HG03432 (cell line): ENCODE results near the gene ANO9.

Source experiments
- ATAC-seq: cut with Tn5 transposase; IDR thresholded peaks from one replicate; pipeline ENCODE4 v1.9.1; 2021; ENCODE audit warnings: mild to moderate bottlenecking, moderate library complexity; ENCODE audit not compliant: unreplicated experiment

ANO9 gene

DNA sequence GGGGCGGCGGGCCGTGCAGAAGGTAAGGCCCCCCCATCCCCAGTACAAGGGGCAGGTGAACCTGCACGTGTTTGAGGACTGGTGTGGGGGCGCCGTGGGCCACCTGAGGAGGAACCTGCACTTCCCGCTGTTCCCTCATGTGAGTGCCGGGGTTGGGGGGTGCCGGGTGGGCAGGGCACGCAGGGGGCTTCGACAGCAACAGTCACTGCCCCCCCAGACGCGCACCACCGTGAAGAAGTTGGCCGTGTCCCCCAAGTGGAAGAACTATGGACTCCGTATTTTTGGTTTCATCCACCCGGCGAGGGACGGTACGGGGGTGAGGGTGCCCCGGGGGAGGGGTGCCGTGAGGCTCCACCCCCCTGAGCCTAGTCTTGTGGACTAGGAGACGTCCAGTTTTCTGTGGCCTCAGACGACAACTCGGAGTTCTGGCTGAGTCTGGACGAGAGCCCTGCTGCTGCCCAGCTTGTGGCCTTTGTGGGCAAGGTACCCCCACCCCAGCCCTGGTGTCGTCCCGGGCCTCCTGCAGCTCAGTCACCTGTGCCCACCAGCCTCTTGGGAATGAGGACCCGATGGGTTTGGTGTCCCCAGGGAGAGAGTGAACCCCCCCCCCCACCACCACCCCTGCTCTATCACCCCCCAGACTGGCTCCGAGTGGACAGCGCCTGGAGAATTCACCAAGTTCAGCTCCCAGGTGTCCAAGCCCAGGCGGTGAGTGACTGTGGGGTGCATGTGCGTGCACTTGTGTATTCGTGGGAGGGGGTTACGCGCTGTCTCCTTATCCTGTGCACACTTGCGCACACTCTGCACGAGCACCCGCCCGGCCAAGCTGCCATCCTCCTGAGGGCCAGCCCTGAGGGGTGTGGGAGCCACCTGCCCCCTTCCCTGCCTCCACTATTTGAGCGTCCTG lies 68.7 kb downstream of the ANO9 start:
- no peak for ATAC-seq

DNA sequence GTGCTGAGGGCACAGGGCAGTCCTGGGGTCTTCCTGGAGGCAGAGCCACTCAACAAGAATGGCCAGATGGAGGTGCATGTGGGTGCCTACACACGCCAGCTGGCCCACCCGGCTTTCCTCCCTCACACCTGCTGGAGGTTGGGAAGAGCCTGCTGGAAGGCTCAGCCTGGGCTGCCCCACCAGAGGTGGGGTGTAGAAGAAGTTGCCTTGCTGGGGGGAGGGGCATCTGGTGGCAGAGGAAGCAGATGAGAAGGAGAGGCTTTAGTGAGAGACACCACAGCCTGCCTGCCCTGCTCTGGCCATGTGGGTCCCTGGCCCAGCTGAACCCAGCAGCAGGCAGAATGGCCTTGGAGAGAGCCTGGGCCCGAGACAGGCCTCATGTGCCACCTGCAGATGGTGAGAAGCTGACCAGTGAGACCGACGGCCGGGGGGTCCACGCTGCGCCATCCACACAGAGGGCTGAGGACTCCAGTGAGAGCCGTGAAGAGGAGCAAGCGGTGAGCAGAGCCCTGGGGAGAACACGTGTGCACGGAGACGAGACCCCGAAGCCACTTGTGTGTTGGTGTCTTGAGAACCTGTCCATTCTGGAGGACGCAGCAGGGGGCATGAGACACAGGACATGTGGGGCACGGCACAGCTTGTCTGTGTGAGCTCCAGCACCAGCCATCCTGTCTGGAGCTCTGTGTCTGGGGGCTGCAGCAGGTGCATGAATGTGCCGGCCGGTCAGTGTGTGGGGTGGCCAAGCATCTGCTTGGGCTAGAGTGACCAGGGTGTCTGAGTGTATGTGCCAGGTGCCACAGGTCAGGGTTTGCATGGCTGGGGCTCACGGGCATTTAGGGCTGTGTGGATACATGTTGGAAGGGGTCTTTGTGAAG lies 69.9 kb downstream of the ANO9 start:
- no peak for ATAC-seq

DNA sequence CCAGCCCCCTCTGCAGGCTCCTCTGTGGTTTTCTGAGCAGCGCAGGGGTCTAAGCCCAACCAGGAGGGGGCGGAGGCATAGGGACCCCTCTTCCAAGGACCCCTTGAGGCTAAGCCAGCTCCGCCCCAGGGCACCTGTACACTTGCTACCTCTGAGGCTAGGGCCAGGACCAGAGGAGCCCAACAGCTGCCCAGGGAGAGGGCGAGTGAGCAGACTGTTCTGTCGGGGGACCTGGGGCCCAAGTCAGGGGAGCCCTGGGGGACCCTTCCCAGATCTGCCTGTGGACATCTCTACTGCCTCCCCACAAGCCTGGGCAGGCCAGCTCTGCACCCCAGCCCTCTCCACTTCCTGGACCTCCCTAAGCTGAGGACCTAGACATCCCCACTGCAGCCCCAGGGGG lies 70.8 kb downstream of the ANO9 start:
- no peak for ATAC-seq

DNA sequence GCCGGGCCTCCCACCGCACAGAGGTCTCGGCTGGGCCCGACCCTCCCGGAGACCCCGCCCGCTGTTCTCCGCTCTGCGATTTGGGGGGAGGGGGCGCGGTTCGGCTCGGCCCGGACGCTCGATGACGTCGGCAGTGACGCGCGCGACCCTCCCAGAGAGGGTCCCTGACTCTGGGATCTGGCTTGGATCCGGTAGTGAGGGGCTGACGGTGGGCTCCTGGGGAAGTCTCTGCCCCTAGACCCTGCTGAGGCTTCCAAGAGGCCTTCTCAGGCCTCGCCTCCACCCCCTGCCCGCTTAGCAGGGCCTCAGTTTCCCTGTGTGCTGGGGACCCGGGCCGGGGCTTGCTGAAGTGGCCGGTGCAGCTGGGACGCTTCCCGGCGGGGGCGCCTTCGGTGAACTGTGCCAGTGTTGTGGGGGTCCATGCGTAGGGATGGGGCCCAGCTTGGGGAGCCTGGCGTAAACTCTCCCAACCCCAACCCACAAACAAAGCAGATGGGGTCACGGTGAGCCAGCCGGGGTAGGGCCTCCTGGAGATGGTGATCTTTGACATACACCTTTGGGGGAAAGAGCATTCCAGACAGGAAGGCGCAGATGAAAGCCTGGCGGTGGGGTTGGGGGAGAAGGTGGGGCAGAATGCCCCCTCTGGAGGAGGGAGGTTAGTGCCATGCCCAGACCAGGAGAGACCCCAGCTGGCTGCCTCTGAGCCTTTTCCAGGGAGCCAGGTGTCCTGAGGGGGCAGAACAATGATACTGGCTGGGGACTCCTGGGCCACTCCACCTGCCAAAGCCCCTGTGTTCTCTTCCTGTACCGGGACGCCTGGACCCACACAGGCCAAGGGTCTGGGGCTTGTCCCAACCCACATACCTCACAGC lies 71.5 kb downstream of the ANO9 start:
- no peak for ATAC-seq

DNA sequence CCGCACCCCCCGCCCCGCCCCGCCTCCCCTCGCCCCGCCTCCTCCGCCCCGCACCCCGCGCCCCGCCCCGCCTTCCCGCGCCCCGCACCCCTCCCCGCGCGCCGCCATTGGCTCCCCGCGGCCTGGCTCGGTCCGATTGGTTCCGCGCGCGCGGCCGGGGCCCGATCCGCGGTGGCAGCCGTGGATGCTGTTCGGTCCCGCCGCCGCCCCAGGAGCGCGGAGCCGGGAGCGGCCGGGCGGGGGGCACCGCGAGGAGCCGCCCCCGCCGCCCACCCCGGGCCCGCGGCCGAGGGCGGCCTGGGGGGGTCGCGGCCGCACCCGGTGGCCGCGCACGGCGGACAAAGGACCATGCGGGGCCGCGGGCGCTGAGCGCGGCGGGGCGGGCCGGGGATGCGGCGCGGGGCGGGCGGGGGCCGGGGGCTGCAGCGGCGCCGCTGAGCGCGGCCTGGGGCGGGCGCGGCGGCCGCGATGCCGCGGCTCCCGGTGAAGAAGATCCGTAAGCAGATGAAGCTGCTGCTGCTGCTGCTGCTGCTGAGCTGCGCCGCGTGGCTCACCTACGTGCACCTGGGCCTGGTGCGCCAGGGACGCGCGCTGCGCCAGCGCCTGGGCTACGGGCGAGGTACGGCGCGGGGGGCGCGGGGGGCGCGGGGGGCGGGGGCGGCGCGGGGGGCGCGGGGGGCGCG lies 72.3 kb downstream of the ANO9 start, which contains the start of gene B4GALNT4:
TSS of gene B4GALNT4 (plus strand) at position 164 of the 683 bp plus-strand sequence. CDS start at position 469, 305 bp downstream.
- ATAC-seq = no peak

DNA sequence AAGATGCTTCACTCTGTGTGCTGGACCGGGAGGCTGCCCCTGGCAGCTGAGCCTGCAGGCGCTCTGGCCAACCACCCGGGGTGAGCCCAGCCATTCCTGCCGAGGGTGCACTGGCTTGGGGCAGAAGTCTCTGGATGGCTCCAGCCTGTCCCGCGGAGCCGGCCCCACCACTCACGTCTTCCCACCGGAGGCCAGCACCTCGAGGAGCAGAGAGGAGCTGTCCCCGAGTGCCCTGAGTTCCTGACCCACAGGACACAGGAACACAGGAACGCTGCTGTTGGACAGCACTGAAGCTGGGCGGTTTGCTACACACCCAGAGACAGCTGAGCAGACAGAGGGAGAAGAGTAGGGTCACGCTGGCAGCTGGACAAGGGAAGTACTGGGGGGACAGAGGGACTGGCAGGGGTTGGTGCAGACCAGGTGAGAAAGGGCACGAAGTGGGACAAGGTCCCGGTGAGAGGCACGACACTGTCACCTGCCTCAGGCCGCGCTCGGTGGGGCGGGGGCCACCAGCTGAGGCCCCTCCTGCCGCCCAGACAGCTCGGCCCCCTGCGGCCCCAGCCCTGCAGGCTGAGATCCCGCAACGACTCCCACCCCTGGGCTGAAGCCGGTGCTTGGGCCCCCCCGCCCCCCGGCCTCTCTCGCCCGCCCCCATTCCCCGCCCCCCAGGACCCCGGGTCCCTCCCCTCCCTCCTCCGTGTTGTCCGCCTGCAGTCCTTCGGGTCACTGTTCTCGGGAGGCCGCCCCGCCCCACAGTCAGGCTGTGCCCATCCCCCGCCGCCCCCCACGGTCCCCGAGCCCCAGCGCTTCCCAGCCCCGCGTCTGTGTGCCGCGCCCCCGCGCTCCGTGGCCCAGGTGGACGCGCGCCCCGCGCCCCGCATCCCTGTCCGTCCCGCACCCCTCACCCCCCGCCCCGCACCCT lies 73.1 kb downstream of the ANO9 start:
- ATAC-seq = no peak

DNA sequence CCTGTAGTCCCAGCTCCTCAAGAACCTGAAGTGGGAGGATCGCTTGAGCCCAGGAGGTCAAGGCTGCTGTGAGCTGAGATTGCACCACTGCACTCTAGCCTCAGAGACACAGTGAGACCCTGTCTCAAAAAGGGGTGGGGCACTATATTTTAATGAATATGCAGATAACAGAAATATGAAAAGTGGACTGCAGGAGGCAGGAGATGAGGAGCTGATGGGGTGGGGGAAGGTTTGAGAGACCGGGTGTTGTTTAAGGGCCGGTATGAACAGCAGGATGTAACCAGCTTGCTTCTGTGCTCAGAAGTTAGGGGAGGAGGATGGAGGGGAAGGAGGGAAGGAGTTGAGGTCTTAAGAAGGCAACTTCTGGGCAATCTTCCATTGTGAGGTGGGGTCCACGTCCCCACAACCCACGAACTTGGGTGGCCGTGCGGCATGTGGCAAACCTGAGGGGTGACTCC lies 73.8 kb downstream of the ANO9 start:
- no peak for ATAC-seq
